Measurements from ENCODE around the gene TMEM63B.

TMEM63B gene

GRCh38 chr6:44117397-44118128 is 9.8 kb upstream of the TMEM63B start:
- Histone ChIP-seq H3K4me3 (replicated peaks; ENCODE audit: low read depth, low read length) (no peak overlapping the region), H3K27me3 (replicated peaks; ENCODE audit: control insufficient read depth, insufficient read depth, low read length) (no peaks in the 10 kb centered on the region), H3K36me3 (ENCODE audit: control insufficient read depth, insufficient read depth, low read length) (peaks cover 13% of the 10 kb centered on the region)
- TF ChIP-seq, protein P1, sequence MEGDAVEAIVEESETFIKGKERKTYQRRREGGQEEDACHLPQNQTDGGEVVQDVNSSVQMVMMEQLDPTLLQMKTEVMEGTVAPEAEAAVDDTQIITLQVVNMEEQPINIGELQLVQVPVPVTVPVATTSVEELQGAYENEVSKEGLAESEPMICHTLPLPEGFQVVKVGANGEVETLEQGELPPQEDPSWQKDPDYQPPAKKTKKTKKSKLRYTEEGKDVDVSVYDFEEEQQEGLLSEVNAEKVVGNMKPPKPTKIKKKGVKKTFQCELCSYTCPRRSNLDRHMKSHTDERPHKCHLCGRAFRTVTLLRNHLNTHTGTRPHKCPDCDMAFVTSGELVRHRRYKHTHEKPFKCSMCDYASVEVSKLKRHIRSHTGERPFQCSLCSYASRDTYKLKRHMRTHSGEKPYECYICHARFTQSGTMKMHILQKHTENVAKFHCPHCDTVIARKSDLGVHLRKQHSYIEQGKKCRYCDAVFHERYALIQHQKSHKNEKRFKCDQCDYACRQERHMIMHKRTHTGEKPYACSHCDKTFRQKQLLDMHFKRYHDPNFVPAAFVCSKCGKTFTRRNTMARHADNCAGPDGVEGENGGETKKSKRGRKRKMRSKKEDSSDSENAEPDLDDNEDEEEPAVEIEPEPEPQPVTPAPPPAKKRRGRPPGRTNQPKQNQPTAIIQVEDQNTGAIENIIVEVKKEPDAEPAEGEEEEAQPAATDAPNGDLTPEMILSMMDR (IDR thresholded peaks at IDR 0.05; ENCODE audit: insufficient read depth, low read length, poor library complexity, severe bottlenecking): no peak
- DNase-seq (ENCODE audit: extremely low read depth, insufficient read length): no peak

DNA sequence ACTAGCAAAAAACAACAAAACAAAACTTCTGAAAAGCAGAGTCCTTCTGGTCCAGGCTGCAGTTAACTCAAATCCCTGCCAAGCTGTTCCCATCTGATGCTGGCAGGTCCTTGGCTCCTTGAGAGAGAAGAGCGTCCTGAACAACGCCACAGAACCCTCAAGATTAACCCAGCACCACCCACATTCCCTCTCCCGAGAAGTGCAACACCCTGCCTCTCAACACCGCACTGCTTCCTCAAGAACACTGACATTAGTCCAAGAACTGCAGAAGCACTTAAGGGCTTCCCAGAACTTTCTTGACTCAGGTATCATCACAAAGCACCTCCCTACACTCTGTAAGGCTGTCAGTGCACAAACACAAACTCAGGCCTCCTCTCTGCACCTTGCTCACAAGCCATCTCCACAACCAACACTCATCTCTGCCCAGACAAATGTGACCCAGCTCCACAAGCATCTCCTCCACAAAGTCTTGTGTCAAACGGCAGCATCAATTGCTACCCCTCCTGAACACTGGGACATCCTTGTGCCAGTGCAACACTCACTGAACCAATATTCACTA is 7.6 kb upstream of the TMEM63B start:
- no peak for DNase-seq (ENCODE audit: extremely low read depth, insufficient read length)
- TF ChIP-seq, protein P1 (IDR thresholded peaks at IDR 0.05; ENCODE audit: insufficient read depth, low read length, poor library complexity, severe bottlenecking): no peak
- peaks cover 2% of the 10 kb centered on the region for H3K36me3 ChIP-seq (ENCODE audit: control insufficient read depth, insufficient read depth, low read length)
- no peak overlapping the region for H3K4me3 ChIP-seq (replicated peaks; ENCODE audit: low read depth, low read length)
- H3K27me3 ChIP-seq (replicated peaks; ENCODE audit: control insufficient read depth, insufficient read depth, low read length): no peaks in the 10 kb centered on the region

DNA sequence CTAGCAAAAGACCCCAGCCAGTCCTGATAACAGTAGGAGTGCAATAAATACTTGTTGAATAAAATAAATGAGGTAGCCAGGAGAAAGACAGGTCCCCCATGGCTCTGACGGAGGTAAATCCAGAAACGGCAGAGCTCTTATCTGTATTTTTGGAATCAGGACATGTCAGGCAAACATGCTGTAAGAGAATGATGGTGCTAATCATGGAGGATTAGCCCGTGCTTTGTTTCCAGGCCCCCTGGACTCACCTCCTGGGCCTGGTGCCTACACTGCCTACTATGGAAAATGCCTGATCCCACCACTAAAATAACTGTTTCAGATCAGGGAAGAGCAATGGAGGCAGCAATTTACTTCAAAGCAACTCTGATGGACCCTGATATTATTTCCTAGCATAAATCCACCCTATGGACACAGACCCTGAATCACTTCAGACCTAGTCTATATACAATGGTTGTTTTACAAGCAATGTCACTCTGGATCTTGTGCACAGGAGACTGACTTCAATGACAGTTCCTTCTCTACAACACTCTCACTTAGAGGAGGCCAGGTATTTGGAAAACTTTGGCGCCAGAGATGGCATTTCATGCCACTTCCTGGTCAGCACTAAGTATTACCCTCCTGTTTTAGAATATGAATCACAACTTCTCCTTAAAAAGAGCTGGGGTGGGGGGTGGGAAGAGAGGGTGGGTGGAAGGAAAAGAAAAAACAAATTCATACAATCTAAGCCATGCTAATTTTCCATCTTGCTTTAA is 6.5 kb upstream of the TMEM63B start:
- DNase-seq (ENCODE audit: extremely low read depth, insufficient read length): no peak
- Histone ChIP-seq H3K36me3 (ENCODE audit: control insufficient read depth, insufficient read depth, low read length) (no peaks in the 10 kb centered on the region; the same call in none of the 2 replicates), H3K27me3 (replicated peaks; ENCODE audit: control insufficient read depth, insufficient read depth, low read length) (no peaks in the 10 kb centered on the region), H3K4me3 (replicated peaks; ENCODE audit: low read depth, low read length) (no peak overlapping the region)
- TF ChIP-seq, protein P1 (IDR thresholded peaks at IDR 0.05; ENCODE audit: insufficient read depth, low read length, poor library complexity, severe bottlenecking): no peak

DNA sequence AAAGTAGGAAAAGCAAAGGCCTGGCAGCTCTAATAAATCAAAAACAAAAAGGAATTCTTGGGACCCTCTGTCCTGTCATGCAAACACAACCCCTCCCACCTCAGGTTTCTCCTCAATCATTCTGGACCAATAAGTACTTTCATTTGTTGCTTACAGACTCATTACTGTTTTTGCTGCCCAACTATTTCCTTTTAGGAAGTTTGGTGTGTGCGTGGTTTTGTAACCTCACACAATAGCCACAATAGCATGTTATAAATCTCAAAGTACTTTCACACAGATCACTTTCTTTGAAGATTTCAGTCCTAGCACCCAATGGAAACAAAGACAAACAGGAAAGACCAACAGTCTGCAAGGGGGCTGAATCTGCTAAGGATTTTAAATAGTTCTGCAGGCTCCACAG is 4.6 kb upstream of the TMEM63B start:
- TF ChIP-seq, protein P1 (IDR thresholded peaks at IDR 0.05; ENCODE audit: insufficient read depth, low read length, poor library complexity, severe bottlenecking): no peak
- DNase-seq (ENCODE audit: extremely low read depth, insufficient read length): no peak
- Histone ChIP-seq H3K27me3 (replicated peaks; ENCODE audit: control insufficient read depth, insufficient read depth, low read length) (no peaks in the 10 kb centered on the region), H3K4me3 (replicated peaks; ENCODE audit: low read depth, low read length) (no peak overlapping the region), H3K36me3 (ENCODE audit: control insufficient read depth, insufficient read depth, low read length) (no peaks in the 10 kb centered on the region; the same call in none of the 2 replicates)

GRCh38 chr6:44123544-44123943 is 3.8 kb upstream of the TMEM63B start:
- no peaks in the 10 kb centered on the region for H3K27me3 ChIP-seq (replicated peaks; ENCODE audit: control insufficient read depth, insufficient read depth, low read length)
- no peak overlapping the region for H3K4me3 ChIP-seq (replicated peaks; ENCODE audit: low read depth, low read length)
- no peaks in the 10 kb centered on the region; the same call in none of the 2 replicates for H3K36me3 ChIP-seq (ENCODE audit: control insufficient read depth, insufficient read depth, low read length)
- TF ChIP-seq, protein P1 (IDR thresholded peaks at IDR 0.05; ENCODE audit: insufficient read depth, low read length, poor library complexity, severe bottlenecking): no peak
- no peak for DNase-seq (ENCODE audit: extremely low read depth, insufficient read length)

All from GM06990 (cell line).